H1 (cell line): ENCODE results near the gene GREB1. TPM values are rescaled to one million over a fixed set of nuclear protein-coding genes. Genes with fewer than 3 reads are reported as not detected.

Experiments used
- CTCF ChIA-PET: fragments of 300-600 bp; sonication (Branson Sonifier 250); formaldehyde crosslinking; loops from one replicate; lab custom pipeline; 2021; ENCODE audit not compliant: partially characterized antibody; lab: Charles Lee
- POLR2A ChIA-PET: fragments of 300-600 bp; sonication (Branson Sonifier 250); formaldehyde crosslinking; loops from one replicate; lab custom pipeline; 2021; ENCODE audit warnings: inconsistent platforms; ENCODE audit not compliant: partially characterized antibody; lab: Charles Lee
- DNase-seq, 2 experiments: peaks; one replicate each; pipeline versions ENCODE4 v3.0.0 to v3.0.0-alpha.2; 2010 to 2022; ENCODE audit warnings: low spot score in 2 of 2, low read depth in 1 of 2, mixed read lengths in 1 of 2
- FAIRE-seq: peaks from 2 replicates; lab custom pipeline; 2011; peaks lifted over from hg19 to GRCh38; lab: Jason Lieb, UNC
- H2AFZ ChIP-seq: 2 replicates; pipeline ENCODE4 v1.8.1; 2012; ENCODE audit warnings: low read length, inconsistent platforms
- H2AK5ac ChIP-seq: 2 replicates; pipeline ENCODE4 v1.6.1; 2013; ENCODE audit warnings: low read depth, low read length
- H2BK120ac ChIP-seq: replicated peaks from 2 replicates; pipeline ENCODE3; 2013; ENCODE audit warnings: low read depth, low read length, inconsistent platforms
- H2BK12ac ChIP-seq: 2 replicates; pipeline ENCODE4 v1.6.1; 2013; ENCODE audit warnings: low read depth, low read length
- H2BK15ac ChIP-seq: 2 replicates; pipeline ENCODE4 v1.6.1; 2013; ENCODE audit warnings: low read length
- H2BK20ac ChIP-seq: 2 replicates; pipeline ENCODE4 v1.6.1; 2013; ENCODE audit warnings: low read length
- H2BK5ac ChIP-seq: 2 replicates; pipeline ENCODE4 v1.6.1; 2013; ENCODE audit warnings: low read depth, low read length
- H3K14ac ChIP-seq: 2 replicates; pipeline ENCODE4 v1.6.1; 2013; ENCODE audit warnings: inconsistent platforms; ENCODE audit not compliant: insufficient read length
- H3K18ac ChIP-seq: 2 replicates; pipeline ENCODE4 v1.6.1; 2013; ENCODE audit warnings: low read length; ENCODE audit errors: extremely low read depth
- H3K23ac ChIP-seq: 2 replicates; pipeline ENCODE4 v1.6.1; 2013; ENCODE audit warnings: inconsistent platforms; ENCODE audit not compliant: insufficient read length
- H3K23me2 ChIP-seq: 2 replicates; pipeline ENCODE4 v1.6.1; 2013; ENCODE audit warnings: low read depth, low read length
- H3K27ac ChIP-seq: 2 replicates; pipeline ENCODE4 v1.6.1; 2011; ENCODE audit warnings: low read depth, low read length, inconsistent platforms
- H3K27me3 ChIP-seq, 4 experiments: replicated peaks in 1 of 4; 1 replicate in 1 of 4; 2 replicates in 3 of 4; pipeline versions ENCODE4 v1.6.1 to v1.8.1; 2011 to 2013; ENCODE audit warnings: low read length in 3 of 4, mild to moderate bottlenecking in 3 of 4, inconsistent platforms in 2 of 4, mixed read lengths in 2 of 4, moderate library complexity in 1 of 4; ENCODE audit not compliant: control insufficient read depth in 3 of 4, insufficient read depth in 3 of 4; ENCODE audit errors: extremely low read depth in 1 of 4
- H3K36me3 ChIP-seq, 4 experiments: 2 replicates each; pipeline versions ENCODE4 v1.6.1 to v1.8.1; 2011 to 2013; ENCODE audit warnings: mild to moderate bottlenecking in 4 of 4, low read length in 3 of 4, moderate library complexity in 2 of 4, control low read depth in 1 of 4, inconsistent platforms in 1 of 4; ENCODE audit not compliant: insufficient read depth in 4 of 4, control insufficient read depth in 2 of 4
- H3K4ac ChIP-seq: replicated peaks from 2 replicates; pipeline ENCODE3; 2013; ENCODE audit warnings: low read length, low read depth, mixed read lengths, inconsistent platforms; ENCODE audit not compliant: insufficient read length
- H3K4me1 ChIP-seq, 4 experiments: replicated peaks in 1 of 4; 1 replicate in 1 of 4; 2 replicates in 3 of 4; pipeline versions ENCODE4 v1.6.1 to v1.8.1; 2011 to 2013; ENCODE audit warnings: low read length in 3 of 4, inconsistent platforms in 2 of 4, mixed read lengths in 1 of 4; ENCODE audit not compliant: insufficient read depth in 4 of 4, control insufficient read depth in 3 of 4
- H3K4me2 ChIP-seq, 2 experiments: 2 replicates each; pipeline versions ENCODE4 v1.6.1 to v1.8.1; 2011 to 2013; ENCODE audit warnings: low read depth in 2 of 2, low read length in 2 of 2, control low read depth in 1 of 2, inconsistent platforms in 1 of 2, mild to moderate bottlenecking in 1 of 2; ENCODE audit not compliant: insufficient read depth in 1 of 2
- H3K4me3 ChIP-seq, 4 experiments: fragments of 200-600, 300-600 bp in 1 of 4; sonication (generic), shearing (Covaris generic), sonication (Bioruptor Twin) in 1 of 4; 2 replicates each; pipeline versions ENCODE4 v1.5.1 to v1.8.1; 2011 to 2016; ENCODE audit warnings: low read length in 4 of 4, low read depth in 3 of 4, control low read depth in 2 of 4, inconsistent platforms in 2 of 4, mild to moderate bottlenecking in 2 of 4, mixed read lengths in 1 of 4, moderate library complexity in 1 of 4; ENCODE audit not compliant: insufficient read depth in 2 of 4; ENCODE audit errors: extremely low read depth in 1 of 4
- H3K56ac ChIP-seq: replicated peaks from 2 replicates; pipeline ENCODE3; 2013; ENCODE audit warnings: low read depth, mild to moderate bottlenecking, mixed read lengths, low read length, inconsistent platforms; ENCODE audit not compliant: insufficient read length
- H3K79me1 ChIP-seq: 2 replicates; pipeline ENCODE4 v1.6.1; 2013; ENCODE audit warnings: low read depth, low read length, control low read depth
- H3K79me2 ChIP-seq, 2 experiments: 2 replicates each; pipeline versions ENCODE4 v1.6.1 to v1.8.1; 2012 to 2013; ENCODE audit warnings: low read length in 2 of 2, mild to moderate bottlenecking in 2 of 2, inconsistent platforms in 1 of 2; ENCODE audit not compliant: insufficient read depth in 2 of 2, control insufficient read depth in 1 of 2
- H3K9ac ChIP-seq, 4 experiments: replicated peaks in 1 of 4; 1 replicate in 1 of 4; 2 replicates in 3 of 4; pipeline versions ENCODE4 v1.6.1 to v1.8.1; 2011 to 2013; ENCODE audit warnings: low read depth in 3 of 4, low read length in 3 of 4, control low read depth in 2 of 4, mild to moderate bottlenecking in 2 of 4, moderate library complexity in 2 of 4, inconsistent platforms in 1 of 4; ENCODE audit errors: extremely low read depth in 1 of 4
- H3K9me3 ChIP-seq, 2 experiments: 2 replicates each; pipeline versions ENCODE4 v1.6.1 to v1.8.1; 2012 to 2013; ENCODE audit warnings: mild to moderate bottlenecking in 2 of 2, moderate library complexity in 2 of 2, control low read depth in 1 of 2, inconsistent platforms in 1 of 2, low read depth in 1 of 2, low read length in 1 of 2, mixed read lengths in 1 of 2; ENCODE audit not compliant: insufficient read depth in 2 of 2
- H4K20me1 ChIP-seq, 2 experiments: replicated peaks in 1 of 2; 2 replicates each; pipeline versions ENCODE3 to v1.8.1; 2011 to 2013; ENCODE audit warnings: inconsistent platforms in 2 of 2, low read length in 2 of 2, mild to moderate bottlenecking in 1 of 2; ENCODE audit not compliant: insufficient read depth in 2 of 2, control insufficient read depth in 1 of 2
- H4K5ac ChIP-seq: 2 replicates; pipeline ENCODE4 v1.6.1; 2013; ENCODE audit warnings: low read length, low read depth, mixed read lengths, inconsistent platforms; ENCODE audit not compliant: insufficient read length
- H4K8ac ChIP-seq: 2 replicates; pipeline ENCODE4 v1.8.0; 2013; ENCODE audit warnings: mild to moderate bottlenecking, moderate library complexity, low read length, inconsistent platforms; ENCODE audit not compliant: insufficient read depth; ENCODE audit errors: extremely low read depth
- H4K91ac ChIP-seq: replicated peaks from 2 replicates; pipeline ENCODE3; 2013; ENCODE audit warnings: low read length, mixed read lengths, inconsistent platforms; ENCODE audit not compliant: insufficient read length
- BACH1 ChIP-seq: IDR thresholded peaks from 2 replicates; pipeline ENCODE4 v1.6.1; 2012; ENCODE audit warnings: low read length, improper control_type of control experiment
- CBX8 ChIP-seq: fragments of 300-800, 300-1000 bp; sonication (generic); IDR thresholded peaks from 2 replicates; pipeline ENCODE4 v1.7.1; 2016; ENCODE audit warnings: low read depth, low read length, borderline replicate concordance
- CREB1 ChIP-seq: IDR thresholded peaks from 2 replicates; pipeline ENCODE4 v1.6.1; 2012; ENCODE audit warnings: inconsistent platforms
- CTCF ChIP-seq, 3 experiments: IDR thresholded peaks; 1 replicate in 2 of 3; 2 replicates in 1 of 3; pipeline versions ENCODE4 v1.5.1 to v1.6.1; 2011; ENCODE audit warnings: low read length in 3 of 3, mild to moderate bottlenecking in 3 of 3, inconsistent platforms in 2 of 3, low read depth in 1 of 3, moderate library complexity in 1 of 3; ENCODE audit not compliant: insufficient read depth in 1 of 3; ENCODE audit errors: control extremely low read depth in 1 of 3
- HDAC2 ChIP-seq, 2 experiments: fragments of 300-600 bp in 1 of 2; sonication (generic) in 1 of 2; IDR thresholded peaks; 2 replicates each; pipeline ENCODE4 v1.6.1; 2011 to 2012; ENCODE audit warnings: low read depth in 2 of 2, low read length in 2 of 2, mild to moderate bottlenecking in 2 of 2, moderate library complexity in 2 of 2, borderline replicate concordance in 1 of 2, inconsistent platforms in 1 of 2
- JUND ChIP-seq: IDR thresholded peaks from 2 replicates; pipeline ENCODE4 v1.6.1; 2011; ENCODE audit warnings: mild to moderate bottlenecking, improper control_type of control experiment, low read length
- POLR2A ChIP-seq, 2 experiments: IDR thresholded peaks; 1 replicate in 1 of 2; 2 replicates in 1 of 2; pipeline ENCODE4 v1.6.1; 2011; ENCODE audit warnings: low read depth in 2 of 2, low read length in 2 of 2, mild to moderate bottlenecking in 2 of 2; ENCODE audit errors: control extremely low read depth in 1 of 2
- POLR2AphosphoS5 ChIP-seq: IDR thresholded peaks from 2 replicates; pipeline ENCODE4 v1.6.1; 2011; ENCODE audit warnings: low read depth, low read length
- SAP30 ChIP-seq: fragments of 300-600 bp; sonication (generic); IDR thresholded peaks from 2 replicates; pipeline ENCODE4 v1.7.1; 2012; ENCODE audit warnings: low read length, moderate library complexity, mild to moderate bottlenecking, inconsistent platforms; ENCODE audit not compliant: insufficient read depth, insufficient replicate concordance
- SP2 ChIP-seq: IDR thresholded peaks from 2 replicates; pipeline ENCODE4 v1.6.1; 2012; ENCODE audit warnings: mild to moderate bottlenecking, low read length, inconsistent platforms
- TBP ChIP-seq: IDR thresholded peaks from 2 replicates; pipeline ENCODE4 v1.6.1; 2011; ENCODE audit warnings: low read depth, low read length, improper control_type of control experiment
- ZNF274 ChIP-seq: IDR thresholded peaks from 2 replicates; pipeline ENCODE4 v1.7.0; 2012; ENCODE audit warnings: low read length, borderline replicate concordance; ENCODE audit errors: extremely low read depth
- WGBS, 2 experiments: shearing (Covaris generic) in 1 of 2; methylation state at CpG; one replicate each; pipeline versions ENCODE4 v1.1.6 to v1.1.7; 2013 to 2015; ENCODE audit warnings: low lambda C conversion rate in 2 of 2, mixed read lengths in 2 of 2, inconsistent platforms in 1 of 2, low coverage in 1 of 2, missing lambda C conversion rate in 1 of 2; ENCODE audit not compliant: insufficient replicate concordance in 2 of 2, insufficient coverage in 1 of 2, insufficient read length in 1 of 2; ENCODE audit errors: extremely low coverage in 1 of 2, missing lambda C conversion rate in 1 of 2; 5-methylcytosine and 5-hydroxymethylcytosine counted together
- polyA plus RNA-seq, 7 experiments: library from polyadenylated mRNA; depleted of rRNA in 3 of 7; stranded (reverse) in 5 of 7; unstranded in 2 of 7; fragments of >200 nt in 5 of 7; fragments of 200-250 nt in 2 of 7; gene quantifications; 1 replicate in 5 of 7; 2 replicates in 1 of 7; 4 replicates in 1 of 7; pipeline versions ENCODE4 v1.2.1 to v1.2.3, GENCODE V29; 2011 to 2013; ENCODE audit warnings: missing spikeins in 2 of 7, mixed read lengths in 2 of 7
- total RNA-seq: library from RNA; stranded (reverse); fragmentation: NEBNext Ultra II Directional; extraction: Animal tissue kit (Norgen Biotek cat#: 25700); gene quantifications from 2 replicates; pipeline ENCODE4 v1.2.1, GENCODE V29; 2021

The GREB1 gene
- total and polyA plus RNA-seq, 2 of the 8 experiments (the other 6 are each of a cell fraction or from before 2014, with no cell fraction given), result 7.9 to 43.4 TPM

GRCh38 chr2:11639503-11639902 lies 105.7 kb downstream of the GREB1 start:
- TF ChIP-seq ZNF274 (no peak), POLR2A (IDR thresholded peaks at IDR 0.05; ENCODE audit: control extremely low read depth in 1 of 2, low read depth in 2 of 2, low read length in 2 of 2) (no peak), JUND (no peak), SAP30 (no peak), HDAC2 (IDR thresholded peaks at IDR 0.05; ENCODE audit: borderline replicate concordance in 1 of 2, low read depth in 2 of 2, low read length in 2 of 2) (no peak), POLR2AphosphoS5 (no peak), CREB1 (no peak), CTCF (IDR thresholded peaks at IDR 0.05; ENCODE audit: control extremely low read depth in 1 of 3, insufficient read depth in 1 of 3, low read depth in 1 of 3, low read length in 3 of 3) (no peak), TBP (no peak), BACH1 (no peak), CBX8 (no peak), SP2 (no peak)
- no peak overlapping the region for H3K23ac ChIP-seq
- no peaks in the 10 kb centered on the region for H3K9me3 ChIP-seq
- CTCF ChIA-PET, result interaction anchor here (0.8 to 2.4 kb wide), 7 partner anchors 8 to 163 kb away, joined by 3 to 6 read pairs (median 3); no protein-coding TSS in a partner anchor
- no peak overlapping the region for H4K91ac ChIP-seq
- H3K9ac ChIP-seq, result no peak overlapping the region
- FAIRE-seq, result no peak
- no peaks in the 10 kb centered on the region for H3K27me3 ChIP-seq
- H3K79me2 ChIP-seq, result no peaks in the 10 kb centered on the region
- no peak overlapping the region for H2AK5ac ChIP-seq
- H3K36me3 ChIP-seq, result peaks cover 0 to 17% (median 11%) of the 10 kb centered on the region in 4 experiments; a peak in 4 of 8 replicates
- WGBS, 2 experiments, result 87% methylated on average over 5 of the region's 5 CpGs; no CpG with 5 or more reads in 1 of the 2 experiments
- H3K4me3 ChIP-seq, result no peak overlapping the region
- H3K18ac ChIP-seq, result no peak overlapping the region
- DNase-seq, result no peak
- no peak overlapping the region for H3K14ac ChIP-seq
- H3K4me2 ChIP-seq, result no peak overlapping the region
- peaks cover 0 to 2% of the 10 kb centered on the region in 2 experiments for H4K20me1 ChIP-seq
- no peak overlapping the region for H2BK12ac ChIP-seq
- POLR2A ChIA-PET, result interaction anchor here (0.9 kb wide), 1 partner anchor 20 kb away, joined by 6 read pairs; no protein-coding TSS in a partner anchor
- H3K4me1 ChIP-seq, result no peaks in the 10 kb centered on the region
- H4K5ac ChIP-seq, result no peak overlapping the region
- H4K8ac ChIP-seq, result no peak overlapping the region
- H3K56ac ChIP-seq, result no peak overlapping the region
- no peak overlapping the region for H2BK120ac ChIP-seq
- no peak overlapping the region for H3K27ac ChIP-seq
- no peak overlapping the region for H2BK15ac ChIP-seq
- no peak overlapping the region for H2AFZ ChIP-seq
- H3K4ac ChIP-seq, result no peak overlapping the region
- no peaks in the 10 kb centered on the region; the same call in 1 of the 2 replicates for H3K23me2 ChIP-seq
- H2BK5ac ChIP-seq, result no peak overlapping the region
- H3K79me1 ChIP-seq, result no peaks in the 10 kb centered on the region
- no peak overlapping the region for H2BK20ac ChIP-seq
